ENCODE data around the gene ABAT.

DNA sequence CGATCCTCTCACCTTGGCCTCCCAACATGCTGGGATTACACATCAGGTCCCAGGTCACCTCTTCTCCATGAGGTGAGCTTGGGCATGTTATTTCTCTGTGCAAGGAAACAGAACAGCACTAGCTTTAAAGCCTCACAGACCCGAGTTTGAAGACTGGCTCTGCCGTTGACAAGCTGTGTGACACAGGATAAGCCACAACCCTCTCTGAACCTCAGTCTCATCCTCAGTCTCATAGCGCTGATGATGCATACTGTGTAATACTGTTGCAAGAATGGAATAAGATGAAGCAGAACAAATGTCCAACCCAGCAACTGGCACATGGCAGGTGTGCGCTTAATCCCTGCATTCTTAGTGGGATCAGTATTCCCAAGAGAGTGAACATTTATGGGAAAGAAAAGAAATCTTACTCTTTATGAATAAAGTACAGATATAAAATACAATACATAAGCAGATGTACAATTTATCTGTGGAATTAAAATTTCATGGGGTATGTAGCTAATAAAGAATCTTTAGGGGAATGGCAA, 43.5 kb downstream of the ABAT start:
- no peak for TF ChIP-seq CTCF (IDR thresholded peaks at IDR 0.05; ENCODE audit: low read depth, low read length)
- no peak for TF ChIP-seq EZH2phosphoT487 (IDR thresholded peaks at IDR 0.05; ENCODE audit: low read depth)
